ENCODE data around the gene TOP2A.
A peak's percentile ranks its signal among the peaks of the same experiment; 100 is the strongest.

The TOP2A gene

GRCh38 chr17:40354221-40355122, 63.2 kb downstream of the TOP2A start:
- Mint-ChIP-seq H3K27me3 (no peaks in the 10 kb centered on the region), H3K27ac (ENCODE audit: low read depth) (no peak overlapping the region), H3K4me1 (peaks cover 27% of the 10 kb centered on the region), H3K9me3 (no peaks in the 10 kb centered on the region), H3K4me3 (no peak overlapping the region), H3K36me3 (ENCODE audit: insufficient read depth) (peaks cover 32% of the 10 kb centered on the region)
- no peak for DNase-seq (ENCODE audit: low spot score in 2 of 2)
- no peak for ATAC-seq (replicated peaks; ENCODE audit: extremely low read depth, poor library complexity, severe bottlenecking)

- H3K27me3 Mint-ChIP-seq, result no peaks in the 10 kb centered on the region
- H3K27ac Mint-ChIP-seq (ENCODE audit: low read depth), result no peak overlapping the region
- peaks cover 36% of the 10 kb centered on the region for H3K36me3 Mint-ChIP-seq (ENCODE audit: insufficient read depth)
- no peak overlapping the region for H3K4me3 Mint-ChIP-seq
- peaks cover 26% of the 10 kb centered on the region for H3K4me1 Mint-ChIP-seq
- DNase-seq (ENCODE audit: low spot score in 2 of 2) (no peak), ATAC-seq (replicated peaks; ENCODE audit: extremely low read depth, poor library complexity, severe bottlenecking) (no peak)
- no peaks in the 10 kb centered on the region for H3K9me3 Mint-ChIP-seq
Measured at GRCh38 chr17:40352779-40353394, 64.8 kb downstream of the TOP2A start.

- Mint-ChIP-seq H3K36me3 (ENCODE audit: insufficient read depth) (peaks cover 36% of the 10 kb centered on the region), H3K27me3 (no peaks in the 10 kb centered on the region), H3K27ac (ENCODE audit: low read depth) (no peak overlapping the region), H3K4me3 (no peak overlapping the region), H3K4me1 (peaks cover 32% of the 10 kb centered on the region), H3K9me3 (no peaks in the 10 kb centered on the region)
- ATAC-seq (replicated peaks; ENCODE audit: extremely low read depth, poor library complexity, severe bottlenecking) (no peak), DNase-seq (ENCODE audit: low spot score in 2 of 2) (no peak)
Measured at GRCh38 chr17:40352237-40352778, 65.4 kb downstream of the TOP2A start.

GRCh38 chr17:40351359-40352236, 66.1 kb downstream of the TOP2A start:
- Mint-ChIP-seq H3K27ac (ENCODE audit: low read depth) (no peak overlapping the region), H3K36me3 (ENCODE audit: insufficient read depth) (peaks cover 39% of the 10 kb centered on the region), H3K4me1 (peaks cover 38% of the 10 kb centered on the region), H3K9me3 (no peaks in the 10 kb centered on the region), H3K27me3 (no peaks in the 10 kb centered on the region), H3K4me3 (no peak overlapping the region)
- ATAC-seq (replicated peaks; ENCODE audit: extremely low read depth, poor library complexity, severe bottlenecking) (no peak), DNase-seq (ENCODE audit: low spot score in 2 of 2) (no peak)

GRCh38 chr17:40350689-40351358, 66.9 kb downstream of the TOP2A start:
- DNase-seq (ENCODE audit: low spot score in 2 of 2) (no peak), ATAC-seq (replicated peaks; ENCODE audit: extremely low read depth, poor library complexity, severe bottlenecking) (no peak)
- H3K27ac Mint-ChIP-seq (ENCODE audit: low read depth), result no peak overlapping the region
- H3K36me3 Mint-ChIP-seq (ENCODE audit: insufficient read depth), result peaks cover 39% of the 10 kb centered on the region
- H3K4me3 Mint-ChIP-seq, result no peak overlapping the region
- H3K4me1 Mint-ChIP-seq, result peaks cover 38% of the 10 kb centered on the region
- no peaks in the 10 kb centered on the region for H3K27me3 Mint-ChIP-seq
- H3K9me3 Mint-ChIP-seq, result no peaks in the 10 kb centered on the region

GRCh38 chr17:40349895-40350688, 67.6 kb downstream of the TOP2A start:
- H3K9me3 Mint-ChIP-seq, result no peaks in the 10 kb centered on the region

GRCh38 chr17:40349477-40349894, 68.2 kb downstream of the TOP2A start:
- DNase-seq (ENCODE audit: low spot score in 2 of 2), result no peak

More at GRCh38 chr17:40349895-40350688, 67.6 kb downstream of the TOP2A start:
- peaks cover 44% of the 10 kb centered on the region for H3K4me1 Mint-ChIP-seq
- DNase-seq (ENCODE audit: low spot score in 2 of 2) (no peak), ATAC-seq (replicated peaks; ENCODE audit: extremely low read depth, poor library complexity, severe bottlenecking) (no peak)
- H3K27me3 Mint-ChIP-seq, result no peaks in the 10 kb centered on the region
- no peak overlapping the region for H3K4me3 Mint-ChIP-seq
- H3K27ac Mint-ChIP-seq (ENCODE audit: low read depth), result no peak overlapping the region
- peaks cover 37% of the 10 kb centered on the region for H3K36me3 Mint-ChIP-seq (ENCODE audit: insufficient read depth)

GRCh38 chr17:40348562-40349476, 68.9 kb downstream of the TOP2A start:
- ATAC-seq (replicated peaks; ENCODE audit: extremely low read depth, poor library complexity, severe bottlenecking) (no peak), DNase-seq (ENCODE audit: low spot score in 2 of 2) (no peak)
- Mint-ChIP-seq H3K4me3 (no peak overlapping the region), H3K4me1 (peaks cover 54% of the 10 kb centered on the region), H3K27ac (ENCODE audit: low read depth) (peak overlapping the region; percentile 52), H3K27me3 (no peaks in the 10 kb centered on the region), H3K9me3 (no peaks in the 10 kb centered on the region), H3K36me3 (ENCODE audit: insufficient read depth) (peaks cover 38% of the 10 kb centered on the region)

More at GRCh38 chr17:40349477-40349894, 68.2 kb downstream of the TOP2A start:
- peak overlapping the region; percentile 52 for H3K27ac Mint-ChIP-seq (ENCODE audit: low read depth)
- H3K36me3 Mint-ChIP-seq (ENCODE audit: insufficient read depth), result peaks cover 36% of the 10 kb centered on the region
- peaks cover 50% of the 10 kb centered on the region for H3K4me1 Mint-ChIP-seq
- no peak for ATAC-seq (replicated peaks; ENCODE audit: extremely low read depth, poor library complexity, severe bottlenecking)
- H3K9me3 Mint-ChIP-seq, result no peaks in the 10 kb centered on the region
- H3K4me3 Mint-ChIP-seq, result no peak overlapping the region
- H3K27me3 Mint-ChIP-seq, result no peaks in the 10 kb centered on the region

GRCh38 chr17:40348136-40348504, 69.6 kb downstream of the TOP2A start:
- no peaks in the 10 kb centered on the region for H3K9me3 Mint-ChIP-seq
- peak overlapping the region; percentile 49 for H3K27ac Mint-ChIP-seq (ENCODE audit: low read depth)
- H3K36me3 Mint-ChIP-seq (ENCODE audit: insufficient read depth), result peaks cover 34% of the 10 kb centered on the region
- peak overlapping the region; percentile 20 for H3K4me3 Mint-ChIP-seq
- ATAC-seq (replicated peaks; ENCODE audit: extremely low read depth, poor library complexity, severe bottlenecking) (no peak), DNase-seq (ENCODE audit: low spot score in 2 of 2) (no peak)
- H3K4me1 Mint-ChIP-seq, result peaks cover 59% of the 10 kb centered on the region
- H3K27me3 Mint-ChIP-seq, result no peaks in the 10 kb centered on the region

- Mint-ChIP-seq H3K27me3 (no peaks in the 10 kb centered on the region), H3K4me3 (peak overlapping the region; percentile 31), H3K4me1 (peaks cover 59% of the 10 kb centered on the region), H3K9me3 (no peaks in the 10 kb centered on the region), H3K27ac (ENCODE audit: low read depth) (peak overlapping the region; percentile 49), H3K36me3 (ENCODE audit: insufficient read depth) (peaks cover 40% of the 10 kb centered on the region)
- DNase-seq (ENCODE audit: low spot score in 2 of 2) (no peak), ATAC-seq (replicated peaks; ENCODE audit: extremely low read depth, poor library complexity, severe bottlenecking) (no peak)
Measured at GRCh38 chr17:40347319-40348135, 70.2 kb downstream of the TOP2A start.

All from central memory CD8-positive, alpha-beta T cell (primary cell).